ENCODE data around the gene SLC4A2. TPM values are rescaled to one million over a fixed set of nuclear protein-coding genes. Genes with fewer than 3 reads are reported as not detected.

The SLC4A2 gene
- total RNA-seq, 2 donors from 2014 or later: 114 to 135 TPM

DNA sequence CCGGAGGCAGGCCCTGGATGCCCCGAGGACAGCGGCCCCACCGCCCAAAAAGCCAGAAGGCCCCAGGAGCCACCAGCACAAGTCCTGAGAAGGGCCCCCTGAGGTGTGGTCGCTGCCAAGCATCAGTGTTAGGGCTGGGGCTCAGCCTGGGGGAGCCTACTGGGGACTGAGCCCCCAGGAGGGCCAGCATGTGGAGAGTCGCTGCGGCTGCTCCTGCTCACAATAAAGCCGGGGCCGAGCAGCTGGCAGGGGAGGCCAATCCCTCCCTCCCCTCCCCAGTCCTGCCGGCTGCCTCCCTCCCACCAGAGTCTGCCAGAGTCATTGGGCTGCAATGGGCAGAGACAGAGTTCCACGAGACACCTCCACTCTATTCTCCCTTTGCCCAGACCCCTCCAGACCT, 14.1 kb upstream of the SLC4A2 start:
- Mint-ChIP-seq H3K4me1 (no peaks in the 10 kb centered on the region), H3K36me3 (ENCODE audit: low read depth) (peaks cover 8% of the 10 kb centered on the region), H3K27me3 (no peaks in the 10 kb centered on the region), H3K4me3 (no peak overlapping the region), H3K9me3 (no peaks in the 10 kb centered on the region), H3K27ac (no peak overlapping the region)
- ATAC-seq (replicated peaks): no peak

DNA sequence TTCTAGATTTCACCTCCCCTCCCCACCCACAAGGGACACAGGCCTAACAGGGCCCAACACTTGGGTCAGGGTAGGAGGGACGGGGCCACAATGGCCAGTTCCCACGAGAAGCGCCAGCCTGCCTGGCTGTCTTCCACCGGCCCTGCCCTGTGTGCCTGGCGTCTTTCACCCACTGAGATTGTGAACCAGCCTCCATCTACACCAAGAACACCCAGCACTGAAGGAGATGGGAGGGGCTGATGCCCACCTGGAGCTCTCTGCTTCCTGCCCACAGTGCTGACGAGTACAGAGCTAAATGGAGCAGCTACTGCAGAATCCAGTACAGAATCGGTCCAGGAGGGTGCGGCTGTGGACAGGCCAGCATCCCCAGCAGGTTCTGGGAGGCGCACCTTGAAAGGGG, 13.4 kb upstream of the SLC4A2 start:
- Mint-ChIP-seq H3K27me3 (no peaks in the 10 kb centered on the region), H3K4me1 (no peaks in the 10 kb centered on the region), H3K27ac (no peak overlapping the region), H3K9me3 (no peaks in the 10 kb centered on the region), H3K4me3 (no peak overlapping the region), H3K36me3 (ENCODE audit: low read depth) (peaks cover 8% of the 10 kb centered on the region)
- ATAC-seq (replicated peaks): no peak

DNA sequence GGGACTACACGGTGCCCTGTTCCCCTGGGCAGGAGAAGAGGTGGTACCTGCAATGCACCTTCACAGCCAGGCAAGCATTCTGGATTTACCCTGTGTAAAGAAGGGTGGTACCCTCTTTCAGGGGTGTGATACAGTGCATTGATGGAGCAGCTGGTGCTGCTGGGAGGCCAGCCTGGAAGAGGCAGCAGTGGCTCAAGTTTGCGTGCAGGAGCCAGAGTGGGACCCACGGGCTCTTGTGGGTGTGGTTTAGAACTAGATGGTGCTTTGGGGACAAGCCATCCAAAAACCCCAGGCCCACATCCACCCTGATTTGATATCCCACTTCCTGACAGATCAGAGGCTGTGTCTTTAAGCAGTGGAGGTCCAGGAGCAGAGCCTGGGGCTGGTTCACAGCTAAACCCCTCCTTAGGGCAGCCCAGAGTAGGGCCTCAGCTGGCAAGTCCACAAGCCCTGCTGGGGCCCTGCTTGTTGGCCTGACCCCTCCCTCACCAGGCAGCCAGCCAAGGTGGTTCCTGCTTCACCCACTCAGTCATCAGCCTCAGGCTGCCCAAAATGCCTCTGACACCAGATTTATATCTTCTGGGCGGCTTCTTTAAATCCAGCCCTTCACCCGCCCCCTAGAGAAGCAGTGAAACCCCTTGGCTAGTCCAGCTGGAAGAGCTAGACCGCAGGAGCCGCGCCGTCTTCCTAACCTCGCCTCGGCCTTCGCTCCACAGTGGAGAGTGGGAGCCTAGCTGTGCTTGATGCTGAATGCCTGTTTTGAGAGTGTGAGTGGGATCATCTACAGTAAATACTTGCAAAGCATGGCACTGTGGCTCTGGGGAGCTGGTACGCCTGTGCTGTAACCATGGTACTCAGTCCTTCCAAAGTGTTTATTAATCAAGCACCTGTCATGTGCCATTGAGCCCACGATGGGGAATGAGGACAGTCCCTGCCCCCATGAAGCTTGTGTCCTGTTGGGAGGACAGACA, 12.5 kb upstream of the SLC4A2 start:
- Mint-ChIP-seq H3K9me3 (no peaks in the 10 kb centered on the region), H3K36me3 (ENCODE audit: low read depth) (peaks cover 8% of the 10 kb centered on the region), H3K4me1 (no peaks in the 10 kb centered on the region), H3K27me3 (no peaks in the 10 kb centered on the region), H3K27ac (no peak overlapping the region), H3K4me3 (no peak overlapping the region)
- no peak for ATAC-seq (replicated peaks)

DNA sequence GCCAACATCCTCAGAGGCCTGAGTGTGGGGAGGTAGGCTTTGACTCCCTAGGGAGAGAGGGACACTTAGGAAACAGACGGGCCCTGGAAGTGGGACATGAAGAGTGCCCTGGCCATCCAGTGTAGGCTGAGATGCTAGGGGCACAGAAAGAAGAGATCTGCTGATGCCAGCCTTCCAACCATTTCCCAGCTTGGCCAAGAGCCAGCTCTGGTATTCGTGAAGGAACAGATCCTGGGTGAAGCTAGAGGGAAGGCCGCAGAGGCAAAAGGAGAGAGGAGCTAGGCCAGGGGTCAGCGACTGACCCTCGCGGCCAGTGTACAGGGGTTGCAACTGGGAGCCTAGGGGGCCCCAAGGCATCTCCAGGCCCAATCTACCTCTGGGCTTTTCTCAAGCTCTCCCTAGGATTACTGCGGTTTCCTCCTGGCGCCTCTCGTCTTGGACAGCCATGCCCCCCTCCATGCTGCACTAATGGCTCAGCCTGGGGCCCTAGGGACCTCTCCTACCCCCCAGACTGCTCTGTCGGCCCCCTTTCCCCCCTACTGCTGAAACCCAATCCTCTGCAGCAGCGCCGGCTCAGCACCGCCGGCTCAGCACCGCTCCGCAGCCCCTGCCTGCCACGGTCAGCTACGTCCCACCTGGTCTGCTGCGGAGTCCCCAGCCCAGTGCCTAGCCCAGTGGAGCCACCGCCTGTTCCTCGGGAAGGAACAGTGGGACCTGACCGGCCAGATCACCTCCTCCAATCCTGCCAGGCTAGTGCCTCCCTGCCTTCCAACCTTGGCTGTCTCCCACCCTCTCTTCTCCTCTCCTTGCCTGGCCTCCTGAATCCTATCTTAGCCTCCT, 11.2 kb upstream of the SLC4A2 start, which contains the start of gene ASIC3:
Gene ASIC3, plus strand, starts transcription at position 556 of the 840 bp plus-strand sequence. CDS start 355 bp downstream, outside the sequence.
- no peaks in the 10 kb centered on the region for H3K4me1 Mint-ChIP-seq
- no peak for ATAC-seq (replicated peaks)
- peaks cover 8% of the 10 kb centered on the region for H3K36me3 Mint-ChIP-seq (ENCODE audit: low read depth)
- no peak within 1 kb of the TSS for H3K4me3 Mint-ChIP-seq
- H3K9me3 Mint-ChIP-seq: no peaks in the 10 kb centered on the region
- H3K27ac Mint-ChIP-seq: no peak within 1 kb of the TSS
- no peaks in the 10 kb centered on the region for H3K27me3 Mint-ChIP-seq

DNA sequence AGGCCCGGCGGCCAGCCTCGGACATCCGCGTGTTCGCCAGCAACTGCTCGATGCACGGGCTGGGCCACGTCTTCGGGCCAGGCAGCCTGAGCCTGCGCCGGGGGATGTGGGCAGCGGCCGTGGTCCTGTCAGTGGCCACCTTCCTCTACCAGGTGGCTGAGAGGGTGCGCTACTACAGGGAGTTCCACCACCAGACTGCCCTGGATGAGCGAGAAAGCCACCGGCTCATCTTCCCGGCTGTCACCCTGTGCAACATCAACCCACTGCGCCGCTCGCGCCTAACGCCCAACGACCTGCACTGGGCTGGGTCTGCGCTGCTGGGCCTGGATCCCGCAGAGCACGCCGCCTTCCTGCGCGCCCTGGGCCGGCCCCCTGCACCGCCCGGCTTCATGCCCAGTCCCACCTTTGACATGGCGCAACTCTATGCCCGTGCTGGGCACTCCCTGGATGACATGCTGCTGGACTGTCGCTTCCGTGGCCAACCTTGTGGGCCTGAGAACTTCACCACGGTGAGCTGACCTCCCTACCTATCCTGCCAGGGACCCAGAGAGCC, 10.4 kb upstream of the SLC4A2 start:
- H3K27ac Mint-ChIP-seq: no peak overlapping the region

DNA sequence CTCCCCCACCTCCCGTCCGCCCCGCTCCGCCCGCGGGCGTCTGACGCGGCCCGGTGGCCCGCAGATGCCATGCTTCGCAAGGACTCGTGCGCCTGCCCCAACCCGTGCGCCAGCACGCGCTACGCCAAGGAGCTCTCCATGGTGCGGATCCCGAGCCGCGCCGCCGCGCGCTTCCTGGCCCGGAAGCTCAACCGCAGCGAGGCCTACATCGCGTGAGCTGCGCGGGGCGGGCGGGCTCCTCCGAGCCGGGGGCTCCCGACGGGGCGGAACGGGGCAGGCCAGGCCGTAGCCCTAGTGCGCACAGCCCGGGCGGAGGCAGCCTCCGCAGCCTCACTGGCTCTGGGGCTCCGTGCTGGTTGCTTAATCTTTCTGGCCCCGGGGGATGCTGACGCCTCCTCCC, 8.3 kb upstream of the SLC4A2 start:
- no peaks in the 10 kb centered on the region for H3K36me3 Mint-ChIP-seq (ENCODE audit: low read depth)
- no peaks in the 10 kb centered on the region for H3K27me3 Mint-ChIP-seq
- H3K9me3 Mint-ChIP-seq: no peaks in the 10 kb centered on the region
- peak; percentile 67 for ATAC-seq (replicated peaks)
- H3K4me1 Mint-ChIP-seq: peaks cover 3% of the 10 kb centered on the region
- no peak overlapping the region for H3K4me3 Mint-ChIP-seq
- H3K27ac Mint-ChIP-seq: no peak overlapping the region

More for the DNA sequence above, 10.4 kb upstream of the SLC4A2 start:
- H3K9me3 Mint-ChIP-seq: no peaks in the 10 kb centered on the region
- H3K27me3 Mint-ChIP-seq: no peaks in the 10 kb centered on the region
- ATAC-seq (replicated peaks): no peak
- peaks cover 6% of the 10 kb centered on the region for H3K36me3 Mint-ChIP-seq (ENCODE audit: low read depth)
- H3K4me1 Mint-ChIP-seq: no peaks in the 10 kb centered on the region
- no peak overlapping the region for H3K4me3 Mint-ChIP-seq

DNA sequence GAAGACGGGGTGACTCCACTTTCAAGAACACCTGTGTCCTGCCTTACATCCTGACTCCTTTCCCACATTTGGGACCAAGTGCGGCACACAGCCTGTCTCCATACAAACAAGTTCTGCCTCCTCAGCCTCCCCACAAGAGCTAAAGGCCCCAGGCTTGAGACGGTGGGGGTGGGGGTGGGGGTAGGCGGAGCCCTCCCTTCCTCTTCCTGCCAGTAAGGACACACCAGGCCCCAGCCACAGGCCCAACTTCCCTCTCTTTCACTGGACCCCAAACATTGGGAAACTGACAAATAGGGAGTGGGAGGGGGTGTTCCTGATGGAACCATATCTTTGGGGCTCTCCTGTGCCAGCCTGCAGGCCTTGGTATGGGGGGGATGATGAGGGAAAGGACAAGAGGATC, 6.3 kb upstream of the SLC4A2 start:
- Mint-ChIP-seq H3K27me3 (no peaks in the 10 kb centered on the region), H3K9me3 (no peaks in the 10 kb centered on the region), H3K4me3 (no peak overlapping the region), H3K4me1 (peaks cover 13% of the 10 kb centered on the region), H3K36me3 (ENCODE audit: low read depth) (no peaks in the 10 kb centered on the region), H3K27ac (no peak overlapping the region)
- ATAC-seq (replicated peaks): no peak

DNA sequence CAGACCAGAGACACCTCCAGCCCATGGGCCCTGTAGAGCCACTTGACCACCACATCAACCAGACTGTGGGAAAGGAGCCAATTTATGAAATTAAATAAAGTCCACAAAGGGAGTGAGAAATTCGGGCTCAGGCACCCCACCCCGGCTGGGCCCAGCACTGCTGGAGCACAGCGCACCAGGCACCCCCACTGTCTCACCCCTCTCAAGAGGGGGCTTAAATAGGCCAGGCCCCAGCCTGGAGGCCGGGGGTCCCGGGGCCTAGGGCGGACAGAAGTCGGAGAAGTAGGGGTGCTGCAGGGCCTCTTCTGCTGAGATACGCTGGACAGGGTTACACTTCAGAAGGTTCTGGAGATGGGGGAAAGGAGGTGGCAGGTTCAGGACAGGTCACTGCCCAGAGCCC, 5.6 kb upstream of the SLC4A2 start:
- no peak overlapping the region for H3K27ac Mint-ChIP-seq
- no peak overlapping the region for H3K4me3 Mint-ChIP-seq
- H3K4me1 Mint-ChIP-seq: peaks cover 13% of the 10 kb centered on the region
- no peak for ATAC-seq (replicated peaks)
- no peaks in the 10 kb centered on the region for H3K36me3 Mint-ChIP-seq (ENCODE audit: low read depth)
- no peaks in the 10 kb centered on the region for H3K27me3 Mint-ChIP-seq
- H3K9me3 Mint-ChIP-seq: no peaks in the 10 kb centered on the region

DNA sequence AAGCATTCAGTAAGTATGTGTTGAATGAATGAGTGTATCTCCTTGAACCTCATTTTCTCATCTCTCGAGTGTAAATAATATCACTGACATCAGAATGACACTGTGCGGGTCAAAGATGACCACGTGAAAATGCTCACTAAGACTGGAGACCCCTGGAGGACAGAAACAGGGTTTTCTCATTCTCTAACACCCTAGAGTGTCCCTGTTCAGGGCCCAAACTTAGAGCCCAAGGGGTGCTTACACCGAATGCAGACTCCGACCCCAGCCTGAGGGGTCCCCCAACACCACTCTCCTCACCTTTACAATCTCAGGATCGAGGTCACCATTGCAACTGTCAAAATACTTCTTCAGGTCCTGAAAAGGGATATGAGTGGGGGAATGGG, 3.1 kb upstream of the SLC4A2 start:
- Mint-ChIP-seq H3K36me3 (ENCODE audit: low read depth) (peaks cover 1% of the 10 kb centered on the region), H3K4me3 (peak overlapping the region; percentile 95), H3K9me3 (no peaks in the 10 kb centered on the region), H3K4me1 (peaks cover 19% of the 10 kb centered on the region), H3K27me3 (no peaks in the 10 kb centered on the region), H3K27ac (no peak overlapping the region)
- ATAC-seq (replicated peaks): no peak

DNA sequence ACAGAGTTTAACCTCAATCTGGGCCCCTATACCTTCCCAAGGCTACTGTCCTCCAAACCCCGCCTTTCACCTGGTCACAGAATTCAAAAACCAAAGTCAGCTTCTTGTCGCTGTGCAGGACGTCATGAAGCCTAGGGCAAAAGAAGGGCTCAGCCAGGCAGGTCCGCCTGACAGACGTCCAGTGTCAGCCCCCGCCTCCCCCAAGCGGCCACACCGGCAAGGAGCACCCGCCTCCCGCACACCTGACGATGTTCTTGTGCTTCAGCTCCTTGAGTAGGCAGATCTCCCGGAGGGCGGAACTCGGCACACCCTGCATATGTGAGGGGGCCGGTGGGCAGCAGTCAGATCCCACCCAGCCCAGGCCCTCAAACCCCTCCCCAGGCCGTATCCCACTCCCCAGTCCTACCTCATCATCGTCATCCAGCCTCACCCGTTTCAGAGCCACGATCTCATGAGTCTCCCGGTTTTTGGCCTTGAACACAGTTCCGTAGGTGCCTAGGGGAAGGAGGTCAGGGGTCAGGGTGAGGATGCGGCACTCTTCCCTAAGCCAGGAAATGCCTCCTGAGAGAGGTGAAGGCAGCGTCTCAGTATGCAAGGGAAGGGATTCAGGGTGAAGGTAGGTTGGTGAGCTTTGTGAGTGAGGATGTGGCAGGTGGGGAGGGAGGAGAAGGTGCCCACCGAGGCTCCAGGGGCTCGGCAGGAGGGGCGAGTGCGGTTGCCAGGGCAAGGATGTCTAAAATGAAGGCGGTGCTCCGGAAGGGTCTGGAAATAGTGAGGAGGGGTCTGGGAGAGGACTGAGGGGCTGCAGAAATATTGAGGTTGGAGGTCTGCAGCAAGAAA, 2.5 kb upstream of the SLC4A2 start:
- Mint-ChIP-seq H3K4me1 (peaks cover 25% of the 10 kb centered on the region), H3K4me3 (peak overlapping the region; percentile 95), H3K9me3 (no peaks in the 10 kb centered on the region), H3K36me3 (ENCODE audit: low read depth) (peaks cover 7% of the 10 kb centered on the region), H3K27me3 (no peaks in the 10 kb centered on the region), H3K27ac (peak overlapping the region; percentile 95)
- no peak for ATAC-seq (replicated peaks)

DNA sequence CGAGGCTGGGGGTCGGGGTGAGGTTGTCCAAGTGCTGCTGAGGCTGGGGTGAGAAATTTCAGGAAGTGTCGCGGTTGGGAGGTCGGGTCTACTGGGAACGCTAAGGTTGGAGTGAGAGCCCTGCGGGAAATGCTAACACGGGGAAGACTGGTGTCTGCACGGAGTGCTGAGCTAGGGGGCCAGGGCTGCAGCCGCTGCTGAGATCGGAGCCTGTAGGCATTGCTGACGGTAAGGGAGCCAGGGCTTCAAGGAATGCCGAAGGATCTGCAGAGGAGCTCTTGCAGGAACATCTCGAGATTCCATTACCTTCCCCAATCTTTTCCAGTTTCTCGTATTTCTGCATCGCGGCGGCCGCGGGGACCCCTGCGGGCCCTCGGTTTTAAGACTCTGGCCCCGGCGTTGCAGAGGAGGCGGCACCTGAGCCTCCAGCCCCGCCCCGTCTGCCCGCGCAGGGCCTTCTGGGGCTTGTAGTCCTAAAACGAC, 1.8 kb upstream of the SLC4A2 start, which contains the start of gene CDK5:
Gene CDK5, minus strand, starts transcription at position 392 of the 483 bp plus-strand sequence. Its CDS starts 49 bp downstream, at position 343.
- Mint-ChIP-seq H3K4me1 (peaks cover 25% of the 10 kb centered on the region), H3K9me3 (no peaks in the 10 kb centered on the region), H3K4me3 (peak within 1 kb of the TSS; percentile 95), H3K27ac (peak within 1 kb of the TSS; percentile 95), H3K27me3 (no peaks in the 10 kb centered on the region), H3K36me3 (ENCODE audit: low read depth) (peaks cover 9% of the 10 kb centered on the region)
- ATAC-seq (replicated peaks): peak; percentile 4

DNA sequence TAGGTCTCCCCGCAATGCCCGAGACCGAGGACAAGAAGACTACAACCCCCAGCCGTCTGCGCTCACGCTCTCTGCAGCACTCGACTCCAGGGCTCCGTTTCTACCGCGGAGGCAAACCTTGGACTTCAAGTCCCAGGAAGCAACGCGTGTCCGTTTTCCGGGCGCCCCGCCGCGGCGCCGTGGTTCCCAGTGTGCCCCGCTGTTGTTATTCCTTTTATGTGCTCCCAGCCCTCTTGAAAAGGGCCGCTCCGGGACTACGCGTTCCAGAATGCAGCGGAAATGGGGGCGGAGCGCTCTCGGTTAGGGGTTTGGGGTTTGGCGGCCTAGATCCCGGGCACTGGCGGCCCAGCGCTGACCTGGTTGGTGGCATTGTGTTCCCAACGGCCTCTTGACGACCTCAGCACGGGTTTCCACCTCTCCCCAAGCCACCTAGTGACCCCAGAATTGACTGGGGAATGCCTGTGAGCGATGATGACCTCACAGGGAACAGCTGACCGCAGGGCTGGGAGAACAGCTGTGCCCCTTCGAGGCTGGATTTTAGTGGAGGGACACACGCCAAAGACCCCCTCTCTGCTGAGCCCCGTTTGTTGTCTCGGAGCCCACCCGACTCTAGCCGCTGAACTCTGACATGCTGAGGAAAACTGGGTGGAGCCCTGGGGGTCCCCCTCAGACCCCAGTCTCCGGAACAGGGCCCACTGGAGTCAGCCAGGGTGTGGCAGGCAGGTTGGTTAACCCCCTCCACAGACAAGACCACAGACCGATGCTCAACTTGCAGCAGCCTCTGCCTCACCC, 1.2 kb upstream of the SLC4A2 start:
- no peaks in the 10 kb centered on the region for H3K27me3 Mint-ChIP-seq
- peak; percentile 95 for ATAC-seq (replicated peaks)
- H3K4me1 Mint-ChIP-seq: peaks cover 25% of the 10 kb centered on the region
- H3K4me3 Mint-ChIP-seq: peak overlapping the region; percentile 95
- peak overlapping the region; percentile 95 for H3K27ac Mint-ChIP-seq
- H3K9me3 Mint-ChIP-seq: no peaks in the 10 kb centered on the region
- peaks cover 10% of the 10 kb centered on the region for H3K36me3 Mint-ChIP-seq (ENCODE audit: low read depth)

DNA sequence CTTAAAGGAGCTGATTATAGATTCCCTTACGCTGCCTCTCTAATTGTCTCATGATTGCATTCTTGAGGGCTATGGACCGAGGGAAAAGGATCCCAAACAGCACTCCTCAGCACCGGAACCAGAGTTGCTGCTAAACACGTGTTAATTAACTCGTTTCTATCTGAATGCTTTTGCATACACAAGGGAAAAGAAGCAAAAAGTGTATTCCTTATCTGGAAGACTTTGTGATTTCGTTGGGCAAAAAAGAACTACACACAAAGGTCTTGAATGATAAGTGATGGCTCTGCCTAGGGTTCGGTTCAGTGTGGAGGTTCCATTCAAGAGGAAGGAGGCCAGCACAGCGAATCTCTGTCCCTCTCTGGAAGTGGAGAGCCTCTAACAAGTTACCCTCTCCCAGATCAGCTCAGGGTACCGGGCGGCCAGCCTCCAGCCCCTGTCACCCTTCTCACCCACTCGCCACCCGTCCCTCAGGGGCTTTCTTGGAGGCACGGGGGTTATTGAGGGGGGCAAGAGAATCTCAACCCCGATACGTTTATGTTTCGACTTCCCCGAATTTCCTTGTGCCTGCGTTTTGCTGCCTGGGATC, 515 bp upstream of the SLC4A2 start:
- Mint-ChIP-seq H3K27ac (peak overlapping the region; percentile 95), H3K4me1 (peaks cover 25% of the 10 kb centered on the region), H3K36me3 (ENCODE audit: low read depth) (peaks cover 17% of the 10 kb centered on the region), H3K9me3 (no peaks in the 10 kb centered on the region), H3K27me3 (no peaks in the 10 kb centered on the region), H3K4me3 (peak overlapping the region; percentile 95)
- ATAC-seq (replicated peaks): no peak
